Measurements from ENCODE around the gene STXBP5.

STXBP5 gene

GRCh38 chr6:147195510-147195909, 8.7 kb upstream of the STXBP5 start:
- TF ChIP-seq EZH2phosphoT487 (IDR thresholded peaks at IDR 0.05; ENCODE audit: low read depth) (no peak), CTCF (IDR thresholded peaks at IDR 0.05; ENCODE audit: low read depth, low read length) (no peak)
- Histone ChIP-seq H3K9me3 (ENCODE audit: insufficient read depth, low read length) (no peaks in the 10 kb centered on the region), H3K9ac (ENCODE audit: low read length) (no peak overlapping the region), H3K4me1 (ENCODE audit: low read length) (peaks cover 14% of the 10 kb centered on the region), H3K79me2 (ENCODE audit: low read length) (no peaks in the 10 kb centered on the region), H3K4me2 (ENCODE audit: low read length) (peak overlapping the region; percentile 20; the same call in 1 of the 2 replicates), H3K27me3 (ENCODE audit: low read depth, low read length) (no peaks in the 10 kb centered on the region), H3K27ac (ENCODE audit: low read length) (no peak overlapping the region), H4K20me1 (ENCODE audit: insufficient read depth, low read length) (no peaks in the 10 kb centered on the region), H2AFZ (ENCODE audit: low read depth, low read length) (no peak overlapping the region), H3K36me3 (replicated peaks; ENCODE audit: low read depth, low read length) (no peaks in the 10 kb centered on the region), H3K4me3 (ENCODE audit: low read length) (no peak overlapping the region)

GRCh38 chr6:147195987-147196386, 8.2 kb upstream of the STXBP5 start:
- Histone ChIP-seq H3K9me3 (ENCODE audit: insufficient read depth, low read length) (no peaks in the 10 kb centered on the region), H3K27ac (ENCODE audit: low read length) (no peak overlapping the region), H4K20me1 (ENCODE audit: insufficient read depth, low read length) (no peaks in the 10 kb centered on the region), H3K36me3 (replicated peaks; ENCODE audit: low read depth, low read length) (no peaks in the 10 kb centered on the region), H3K9ac (ENCODE audit: low read length) (no peak overlapping the region), H3K4me3 (ENCODE audit: low read length) (no peak overlapping the region), H3K4me2 (ENCODE audit: low read length) (no peak overlapping the region), H2AFZ (ENCODE audit: low read depth, low read length) (no peak overlapping the region), H3K4me1 (ENCODE audit: low read length) (peaks cover 14% of the 10 kb centered on the region), H3K79me2 (ENCODE audit: low read length) (no peaks in the 10 kb centered on the region), H3K27me3 (ENCODE audit: low read depth, low read length) (no peaks in the 10 kb centered on the region)
- no peak for TF ChIP-seq CTCF (IDR thresholded peaks at IDR 0.05; ENCODE audit: low read depth, low read length)

GRCh38 chr6:147200711-147201110, 3.5 kb upstream of the STXBP5 start:
- Histone ChIP-seq H2AFZ (ENCODE audit: low read depth, low read length) (no peak overlapping the region), H3K27me3 (ENCODE audit: low read depth, low read length) (no peaks in the 10 kb centered on the region), H4K20me1 (ENCODE audit: insufficient read depth, low read length) (no peaks in the 10 kb centered on the region), H3K79me2 (ENCODE audit: low read length) (peaks cover 9% of the 10 kb centered on the region), H3K4me2 (ENCODE audit: low read length) (no peak overlapping the region), H3K27ac (ENCODE audit: low read length) (no peak overlapping the region), H3K36me3 (replicated peaks; ENCODE audit: low read depth, low read length) (no peaks in the 10 kb centered on the region), H3K9ac (ENCODE audit: low read length) (no peak overlapping the region), H3K4me1 (ENCODE audit: low read length) (peaks cover 14% of the 10 kb centered on the region), H3K9me3 (ENCODE audit: insufficient read depth, low read length) (no peaks in the 10 kb centered on the region), H3K4me3 (ENCODE audit: low read length) (no peak overlapping the region)
- TF ChIP-seq CTCF (IDR thresholded peaks at IDR 0.05; ENCODE audit: low read depth, low read length) (no peak), EZH2phosphoT487 (IDR thresholded peaks at IDR 0.05; ENCODE audit: low read depth) (no peak)

GRCh38 chr6:147201885-147202515, 2.2 kb upstream of the STXBP5 start:
- Histone ChIP-seq H3K9me3 (ENCODE audit: insufficient read depth, low read length) (no peaks in the 10 kb centered on the region), H3K9ac (ENCODE audit: low read length) (peak overlapping the region; percentile 69), H3K79me2 (ENCODE audit: low read length) (peaks cover 9% of the 10 kb centered on the region), H4K20me1 (ENCODE audit: insufficient read depth, low read length) (no peaks in the 10 kb centered on the region), H3K27ac (ENCODE audit: low read length) (no peak overlapping the region), H3K4me1 (ENCODE audit: low read length) (peaks cover 14% of the 10 kb centered on the region; the same call in 1 of the 2 replicates), H3K36me3 (replicated peaks; ENCODE audit: low read depth, low read length) (no peaks in the 10 kb centered on the region), H3K4me2 (ENCODE audit: low read length) (peak overlapping the region; percentile 82), H3K27me3 (ENCODE audit: low read depth, low read length) (no peaks in the 10 kb centered on the region), H3K4me3 (ENCODE audit: low read length) (peak overlapping the region; percentile 91), H2AFZ (ENCODE audit: low read depth, low read length) (peak overlapping the region; percentile 100)
- TF ChIP-seq CTCF (IDR thresholded peaks at IDR 0.05; ENCODE audit: low read depth, low read length), result no peak
- no peak for TF ChIP-seq EZH2phosphoT487 (IDR thresholded peaks at IDR 0.05; ENCODE audit: low read depth)
